GM18499 (cell line): ENCODE results near the gene FBXL22.

ENCODE experiments used
- ATAC-seq: cut with Tn5 transposase; IDR thresholded peaks from one replicate; pipeline ENCODE4 v1.9.1; 2021; ENCODE audit warnings: moderate number of reproducible peaks; ENCODE audit not compliant: insufficient read depth, unreplicated experiment

FBXL22 gene, protein sequence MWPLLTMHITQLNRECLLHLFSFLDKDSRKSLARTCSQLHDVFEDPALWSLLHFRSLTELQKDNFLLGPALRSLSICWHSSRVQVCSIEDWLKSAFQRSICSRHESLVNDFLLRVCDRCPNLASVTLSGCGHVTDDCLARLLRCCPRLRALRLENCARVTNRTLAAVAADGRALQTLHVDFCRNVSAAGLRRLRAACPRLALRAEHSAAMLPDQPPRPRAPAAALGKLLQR

GRCh38 chr15:63597038-63597790 lies at the start of gene FBXL22:
Gene FBXL22, plus strand, starts transcription at chr15:63597387. Its CDS starts 6 bp downstream, at chr15:63597393.
- ATAC-seq: no peak

- no peak for ATAC-seq
Measured at GRCh38 chr15:63551400-63551799, 45.8 kb upstream of the FBXL22 start.

GRCh38 chr15:63553388-63553791 lies 43.8 kb upstream of the FBXL22 start:
- no peak for ATAC-seq

GRCh38 chr15:63554337-63554927 lies 42.8 kb upstream of the FBXL22 start:
- ATAC-seq: no peak

DNA sequence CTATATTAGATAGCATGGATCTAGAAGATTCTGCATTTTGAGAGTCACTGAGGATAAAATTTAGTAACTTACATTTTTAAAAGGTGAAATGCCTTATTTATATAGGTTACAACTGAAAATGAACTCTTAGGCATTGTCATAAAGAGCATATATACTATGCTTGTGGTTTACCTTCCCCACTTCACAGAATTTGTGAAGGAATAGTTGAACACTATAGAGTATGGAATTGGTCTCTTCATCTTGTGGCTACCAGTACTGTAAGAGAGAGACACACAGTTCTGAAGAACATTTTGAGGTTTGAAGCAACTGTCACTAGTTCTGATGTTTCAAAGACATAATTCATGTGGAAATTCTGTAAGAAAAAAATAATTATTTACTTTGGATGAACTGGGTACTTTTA lies 41.7 kb upstream of the FBXL22 start:
- no peak for ATAC-seq

- ATAC-seq: no peak
Measured at GRCh38 chr15:63556246-63556645, 40.9 kb upstream of the FBXL22 start.

GRCh38 chr15:63556736-63557135 lies 40.5 kb upstream of the FBXL22 start:
- ATAC-seq: no peak

DNA sequence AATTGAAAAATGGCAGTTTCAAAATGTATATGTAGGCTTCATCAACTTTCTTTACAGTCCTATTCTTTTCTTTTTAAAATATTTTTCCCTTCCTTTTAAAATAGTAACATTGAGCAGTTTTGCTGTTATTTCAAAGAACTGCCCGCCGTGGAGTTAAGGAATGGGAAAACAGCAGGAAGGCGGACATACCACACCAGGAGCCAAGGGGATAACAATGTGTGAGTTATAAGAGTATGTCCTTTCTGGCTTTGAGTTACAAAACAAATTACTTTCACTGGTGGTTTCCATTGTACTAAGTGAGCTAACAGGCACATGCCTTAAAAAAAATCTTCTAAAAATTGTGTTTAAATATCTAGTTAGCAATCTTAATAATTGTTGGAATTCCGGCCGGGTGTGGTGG lies 37.4 kb upstream of the FBXL22 start:
- no peak for ATAC-seq

DNA sequence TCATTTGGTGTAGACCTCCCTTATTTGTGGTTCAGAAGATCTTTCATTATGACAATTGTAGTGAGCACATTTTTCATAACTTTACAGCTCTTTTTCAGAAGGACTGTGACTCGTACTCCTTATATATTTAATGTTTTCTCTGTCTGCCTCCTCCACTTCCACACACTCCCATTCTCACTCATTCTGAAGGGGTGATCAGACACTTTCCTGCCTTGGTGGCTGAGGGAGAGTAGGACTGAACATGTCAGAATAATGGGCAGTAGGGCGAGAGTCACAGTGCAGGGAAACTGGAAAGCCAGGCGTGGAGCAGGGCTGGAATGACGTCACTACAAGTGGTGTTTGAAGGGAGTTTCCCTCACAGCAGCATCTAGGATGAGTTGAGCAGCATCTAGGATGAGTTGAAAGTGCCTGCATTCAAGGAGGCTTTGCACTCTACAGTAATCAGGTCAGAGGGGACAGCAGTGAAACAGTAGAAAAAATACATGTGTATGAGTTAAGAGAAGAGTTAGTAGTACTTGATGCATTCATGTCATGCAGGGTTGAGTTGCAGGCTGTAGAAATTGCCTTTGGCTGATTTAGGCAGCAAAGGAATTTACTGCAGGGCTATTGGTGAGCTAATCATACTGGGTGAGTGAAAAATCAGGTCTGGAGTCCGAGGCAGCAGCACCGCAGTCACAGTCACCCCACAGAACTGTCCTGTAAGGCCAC lies 36.3 kb upstream of the FBXL22 start:
- ATAC-seq: no peak

DNA sequence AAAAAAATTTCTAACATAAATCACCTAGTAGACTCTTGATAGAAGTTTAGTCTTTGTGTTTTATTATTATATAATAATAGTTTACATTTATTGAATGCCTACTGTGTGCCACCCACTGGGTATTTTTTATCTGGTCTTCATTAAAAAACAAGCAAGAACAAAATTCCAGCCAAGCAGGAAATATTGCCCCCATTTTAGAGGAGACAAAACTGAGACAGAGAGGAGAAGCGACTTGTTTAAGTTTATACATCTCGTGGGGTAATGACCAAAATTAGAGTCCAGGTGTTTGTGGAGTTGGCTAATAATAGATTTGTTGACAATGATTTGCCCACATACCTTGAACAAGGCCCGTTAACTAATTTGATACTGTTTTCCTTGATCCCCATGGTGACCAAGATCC lies 33.1 kb upstream of the FBXL22 start:
- no peak for ATAC-seq

GRCh38 chr15:63565536-63566186 lies 31.5 kb upstream of the FBXL22 start:
- ATAC-seq: no peak

DNA sequence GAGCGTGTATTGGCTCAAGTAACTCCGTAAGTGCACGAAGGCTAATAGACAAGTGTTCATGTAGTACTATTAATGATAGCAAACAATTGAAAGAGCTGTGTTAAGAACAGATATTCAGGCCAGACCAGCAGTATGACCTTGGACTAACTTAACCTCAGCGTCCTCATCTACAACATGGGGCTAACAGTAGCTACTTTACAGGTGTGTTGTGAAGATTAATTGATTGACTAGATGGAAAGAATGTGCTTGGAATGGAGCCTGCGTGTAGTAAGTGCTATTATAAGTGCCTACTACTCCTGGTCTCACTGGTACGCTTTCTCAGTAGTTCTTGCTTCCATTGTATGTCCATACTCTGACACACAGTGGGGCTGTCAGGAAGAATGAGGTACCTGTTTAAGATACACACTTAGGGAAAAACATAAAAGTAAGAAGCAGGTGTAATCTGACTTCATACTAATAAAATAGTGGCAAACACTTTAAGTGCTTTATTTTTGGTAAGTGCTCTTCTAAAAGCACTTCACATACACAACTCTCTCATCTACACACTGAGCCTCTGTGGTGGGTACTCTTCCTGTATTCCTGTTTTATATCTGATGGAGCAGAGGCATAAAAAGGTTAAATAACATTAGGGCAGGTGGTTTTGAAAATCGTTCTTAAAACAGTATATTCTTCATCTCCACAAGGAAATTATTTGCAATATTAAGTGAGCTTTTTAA lies 24.3 kb upstream of the FBXL22 start:
- ATAC-seq: no peak

GRCh38 chr15:63573533-63573932 lies 23.7 kb upstream of the FBXL22 start:
- no peak for ATAC-seq

GRCh38 chr15:63575312-63575711 lies 21.9 kb upstream of the FBXL22 start:
- no peak for ATAC-seq

DNA sequence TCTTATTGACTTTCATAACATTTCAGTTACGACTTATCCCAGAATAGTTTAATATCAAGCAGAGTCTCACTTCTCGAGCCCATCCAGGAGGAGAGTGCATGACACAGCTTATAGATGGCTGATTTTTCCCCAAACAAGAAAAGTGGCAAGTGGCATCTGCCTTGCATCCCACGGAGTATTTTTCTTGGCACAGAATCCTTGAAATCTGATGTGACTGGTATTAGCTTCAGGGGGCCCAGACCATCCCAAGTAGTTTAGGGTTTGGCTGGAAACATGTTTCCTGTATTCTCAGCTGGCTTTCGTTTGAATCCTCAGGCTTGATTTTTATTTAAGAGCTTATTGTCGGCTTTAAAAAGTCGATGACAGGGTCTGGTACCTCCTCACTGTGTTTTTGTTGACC lies 20.7 kb upstream of the FBXL22 start:
- no peak for ATAC-seq

DNA sequence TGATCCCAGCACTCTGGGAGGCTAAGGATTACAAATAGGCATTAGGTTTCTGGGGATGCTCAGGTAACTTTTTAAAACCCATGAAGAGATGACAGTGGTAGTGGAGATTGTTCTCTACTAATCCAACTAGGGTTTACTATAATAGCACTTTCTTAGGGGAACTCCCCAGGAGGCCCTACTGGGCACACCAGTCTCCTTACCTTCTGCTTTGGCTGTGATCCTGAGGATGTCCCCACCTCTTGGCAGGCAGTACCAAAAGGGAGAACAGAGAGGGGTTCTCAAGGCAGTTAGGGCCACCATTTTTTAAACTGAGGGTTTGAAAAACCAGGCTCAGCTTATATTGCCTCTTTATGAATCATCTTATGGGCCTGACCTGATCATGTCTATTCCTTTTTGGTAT lies 15.0 kb upstream of the FBXL22 start:
- ATAC-seq: no peak

DNA sequence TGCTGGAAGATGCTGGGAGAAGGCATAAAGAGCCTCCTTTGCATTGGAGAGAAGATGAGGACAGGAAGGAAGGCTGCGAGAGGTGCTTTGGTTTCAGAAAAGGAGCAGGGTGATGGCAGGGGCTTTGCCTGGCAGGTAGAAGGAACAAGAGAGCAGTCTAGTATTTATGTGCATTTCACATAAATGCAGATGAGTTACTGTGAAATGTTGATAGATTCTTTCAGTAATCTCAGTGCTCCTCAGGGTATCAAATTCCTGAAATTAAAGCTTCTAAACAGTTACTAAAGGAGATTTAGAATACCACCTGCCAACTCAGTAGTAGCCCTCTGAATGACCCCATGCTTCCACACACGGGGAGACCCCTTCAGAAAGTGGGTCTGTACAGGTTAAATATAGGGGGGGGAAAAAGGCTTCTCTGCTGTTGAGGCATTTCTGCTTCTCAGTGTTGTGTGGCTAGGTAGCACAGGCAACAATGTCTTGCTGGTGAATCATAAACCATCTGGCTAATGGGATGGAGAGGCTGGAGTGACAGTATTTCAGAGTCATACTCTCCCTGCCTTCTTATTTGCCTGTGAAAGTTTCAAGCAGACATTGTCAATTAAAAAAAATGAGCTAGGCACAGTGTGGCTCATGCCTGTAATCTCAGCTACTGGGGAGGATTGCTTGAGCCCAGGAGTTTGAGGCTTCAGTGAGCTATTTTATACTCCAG lies 14.3 kb upstream of the FBXL22 start:
- no peak for ATAC-seq

GRCh38 chr15:63586790-63587189 lies 10.4 kb upstream of the FBXL22 start:
- ATAC-seq: no peak

- no peak for ATAC-seq
Measured at GRCh38 chr15:63587527-63587926, 9.7 kb upstream of the FBXL22 start.
